ENCODE measurements around the gene UNC13B.

DNA sequence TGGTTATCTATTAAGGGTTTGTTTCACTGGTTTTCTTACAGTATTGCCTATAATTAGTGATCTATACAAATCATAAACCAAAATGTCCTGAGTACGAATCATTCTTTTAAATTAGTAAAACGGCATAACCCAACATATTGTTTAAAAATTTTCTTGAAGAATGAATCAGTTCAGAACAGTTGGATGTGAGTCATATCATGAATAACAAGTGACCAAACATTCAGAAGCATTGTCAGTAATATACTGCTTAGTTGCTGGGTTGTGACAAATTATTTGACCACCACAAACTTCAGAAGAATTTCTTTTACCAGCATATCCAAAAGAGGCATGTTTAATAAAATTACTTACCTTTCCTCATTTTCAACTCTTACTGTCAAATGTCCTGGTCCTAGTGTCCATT, 111.2 kb downstream of the UNC13B start:
- TF ChIP-seq, protein P1, sequence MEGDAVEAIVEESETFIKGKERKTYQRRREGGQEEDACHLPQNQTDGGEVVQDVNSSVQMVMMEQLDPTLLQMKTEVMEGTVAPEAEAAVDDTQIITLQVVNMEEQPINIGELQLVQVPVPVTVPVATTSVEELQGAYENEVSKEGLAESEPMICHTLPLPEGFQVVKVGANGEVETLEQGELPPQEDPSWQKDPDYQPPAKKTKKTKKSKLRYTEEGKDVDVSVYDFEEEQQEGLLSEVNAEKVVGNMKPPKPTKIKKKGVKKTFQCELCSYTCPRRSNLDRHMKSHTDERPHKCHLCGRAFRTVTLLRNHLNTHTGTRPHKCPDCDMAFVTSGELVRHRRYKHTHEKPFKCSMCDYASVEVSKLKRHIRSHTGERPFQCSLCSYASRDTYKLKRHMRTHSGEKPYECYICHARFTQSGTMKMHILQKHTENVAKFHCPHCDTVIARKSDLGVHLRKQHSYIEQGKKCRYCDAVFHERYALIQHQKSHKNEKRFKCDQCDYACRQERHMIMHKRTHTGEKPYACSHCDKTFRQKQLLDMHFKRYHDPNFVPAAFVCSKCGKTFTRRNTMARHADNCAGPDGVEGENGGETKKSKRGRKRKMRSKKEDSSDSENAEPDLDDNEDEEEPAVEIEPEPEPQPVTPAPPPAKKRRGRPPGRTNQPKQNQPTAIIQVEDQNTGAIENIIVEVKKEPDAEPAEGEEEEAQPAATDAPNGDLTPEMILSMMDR (IDR thresholded peaks at IDR 0.05): no peak
- no peak for TF ChIP-seq POLR2A (IDR thresholded peaks at IDR 0.05)
